ENCODE results near the gene BCOR.

DNA sequence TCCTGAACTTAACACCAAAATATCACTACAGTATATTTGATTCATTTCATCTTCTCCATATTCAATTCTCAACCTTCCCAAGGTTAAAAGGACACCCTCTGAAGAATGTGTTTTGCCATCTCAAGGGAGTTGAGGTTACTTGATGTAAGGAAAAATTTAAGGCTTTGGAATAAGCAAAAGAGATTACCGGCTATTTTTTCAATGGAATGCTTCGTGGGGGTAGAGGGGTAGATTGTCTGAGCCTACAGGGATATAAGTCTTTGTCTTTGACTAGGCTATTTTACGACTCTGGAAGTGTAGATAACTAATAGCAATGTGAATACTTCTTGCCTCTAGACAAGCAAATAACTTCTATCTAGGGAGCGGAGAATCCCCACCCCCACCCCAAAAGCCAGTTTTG is 78.2 kb downstream of the BCOR start:
- TF ChIP-seq, protein P1, sequence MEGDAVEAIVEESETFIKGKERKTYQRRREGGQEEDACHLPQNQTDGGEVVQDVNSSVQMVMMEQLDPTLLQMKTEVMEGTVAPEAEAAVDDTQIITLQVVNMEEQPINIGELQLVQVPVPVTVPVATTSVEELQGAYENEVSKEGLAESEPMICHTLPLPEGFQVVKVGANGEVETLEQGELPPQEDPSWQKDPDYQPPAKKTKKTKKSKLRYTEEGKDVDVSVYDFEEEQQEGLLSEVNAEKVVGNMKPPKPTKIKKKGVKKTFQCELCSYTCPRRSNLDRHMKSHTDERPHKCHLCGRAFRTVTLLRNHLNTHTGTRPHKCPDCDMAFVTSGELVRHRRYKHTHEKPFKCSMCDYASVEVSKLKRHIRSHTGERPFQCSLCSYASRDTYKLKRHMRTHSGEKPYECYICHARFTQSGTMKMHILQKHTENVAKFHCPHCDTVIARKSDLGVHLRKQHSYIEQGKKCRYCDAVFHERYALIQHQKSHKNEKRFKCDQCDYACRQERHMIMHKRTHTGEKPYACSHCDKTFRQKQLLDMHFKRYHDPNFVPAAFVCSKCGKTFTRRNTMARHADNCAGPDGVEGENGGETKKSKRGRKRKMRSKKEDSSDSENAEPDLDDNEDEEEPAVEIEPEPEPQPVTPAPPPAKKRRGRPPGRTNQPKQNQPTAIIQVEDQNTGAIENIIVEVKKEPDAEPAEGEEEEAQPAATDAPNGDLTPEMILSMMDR (IDR thresholded peaks at IDR 0.05 in 2 of 3, conservative IDR thresholded peaks at IDR 0.05 in 1 of 3; ENCODE audit: insufficient read depth in 2 of 3, low read depth in 1 of 3, low read length in 3 of 3) = no peak
- TF ChIP-seq ZNF24 (IDR thresholded peaks at IDR 0.05) = no peak
